Measurements from ENCODE around the gene POMP.

The POMP gene, protein sequence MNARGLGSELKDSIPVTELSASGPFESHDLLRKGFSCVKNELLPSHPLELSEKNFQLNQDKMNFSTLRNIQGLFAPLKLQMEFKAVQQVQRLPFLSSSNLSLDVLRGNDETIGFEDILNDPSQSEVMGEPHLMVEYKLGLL

DNA sequence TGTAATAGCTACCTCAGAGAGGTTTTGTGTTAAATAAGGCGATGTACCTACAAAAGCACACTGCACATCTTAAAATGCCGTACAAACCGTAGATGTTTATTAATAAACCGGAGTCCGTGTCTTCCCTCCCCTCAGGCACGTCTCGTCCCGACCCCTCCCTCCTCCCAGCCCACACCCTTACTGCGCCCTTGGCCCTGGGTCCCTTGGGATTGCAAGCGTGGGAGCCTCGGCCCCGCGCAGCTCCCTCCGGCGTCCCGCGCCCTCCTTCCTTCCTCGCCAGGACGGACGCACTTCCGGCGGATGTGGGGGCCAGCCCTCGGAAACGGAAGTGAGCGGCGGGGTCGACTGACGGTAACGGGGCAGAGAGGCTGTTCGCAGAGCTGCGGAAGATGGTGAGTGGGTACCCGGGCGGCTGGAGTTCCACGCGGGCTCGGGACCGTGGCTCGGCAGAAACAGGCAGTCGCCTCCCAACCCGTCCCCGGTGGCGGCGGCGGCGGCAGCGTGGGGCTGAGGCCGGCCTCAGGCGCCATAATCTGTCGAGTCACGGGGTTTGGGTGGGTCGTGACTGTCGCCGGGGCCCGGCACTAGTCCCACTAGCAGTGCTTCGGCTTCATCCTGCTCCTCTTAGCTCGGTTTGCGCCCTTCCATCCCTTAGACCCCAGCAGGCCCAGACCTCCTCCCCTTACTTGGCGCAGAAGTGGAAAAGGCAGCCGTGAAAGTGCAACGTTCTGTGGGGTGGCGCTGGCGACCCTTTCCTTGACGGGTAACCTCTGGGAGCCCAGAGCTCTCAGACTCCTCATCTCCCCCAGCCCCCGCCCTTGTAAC, at the start of gene POMP:
TSS of gene POMP (plus strand) at position 335 of the 825 bp plus-strand sequence. CDS start at position 390, 55 bp downstream.
- DNase-seq (ENCODE audit: low spot score): peak; percentile 90
- TF ChIP-seq, protein P1, sequence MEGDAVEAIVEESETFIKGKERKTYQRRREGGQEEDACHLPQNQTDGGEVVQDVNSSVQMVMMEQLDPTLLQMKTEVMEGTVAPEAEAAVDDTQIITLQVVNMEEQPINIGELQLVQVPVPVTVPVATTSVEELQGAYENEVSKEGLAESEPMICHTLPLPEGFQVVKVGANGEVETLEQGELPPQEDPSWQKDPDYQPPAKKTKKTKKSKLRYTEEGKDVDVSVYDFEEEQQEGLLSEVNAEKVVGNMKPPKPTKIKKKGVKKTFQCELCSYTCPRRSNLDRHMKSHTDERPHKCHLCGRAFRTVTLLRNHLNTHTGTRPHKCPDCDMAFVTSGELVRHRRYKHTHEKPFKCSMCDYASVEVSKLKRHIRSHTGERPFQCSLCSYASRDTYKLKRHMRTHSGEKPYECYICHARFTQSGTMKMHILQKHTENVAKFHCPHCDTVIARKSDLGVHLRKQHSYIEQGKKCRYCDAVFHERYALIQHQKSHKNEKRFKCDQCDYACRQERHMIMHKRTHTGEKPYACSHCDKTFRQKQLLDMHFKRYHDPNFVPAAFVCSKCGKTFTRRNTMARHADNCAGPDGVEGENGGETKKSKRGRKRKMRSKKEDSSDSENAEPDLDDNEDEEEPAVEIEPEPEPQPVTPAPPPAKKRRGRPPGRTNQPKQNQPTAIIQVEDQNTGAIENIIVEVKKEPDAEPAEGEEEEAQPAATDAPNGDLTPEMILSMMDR (IDR thresholded peaks at IDR 0.05; ENCODE audit: extremely low read depth, missing control alignments): no peak

DNA sequence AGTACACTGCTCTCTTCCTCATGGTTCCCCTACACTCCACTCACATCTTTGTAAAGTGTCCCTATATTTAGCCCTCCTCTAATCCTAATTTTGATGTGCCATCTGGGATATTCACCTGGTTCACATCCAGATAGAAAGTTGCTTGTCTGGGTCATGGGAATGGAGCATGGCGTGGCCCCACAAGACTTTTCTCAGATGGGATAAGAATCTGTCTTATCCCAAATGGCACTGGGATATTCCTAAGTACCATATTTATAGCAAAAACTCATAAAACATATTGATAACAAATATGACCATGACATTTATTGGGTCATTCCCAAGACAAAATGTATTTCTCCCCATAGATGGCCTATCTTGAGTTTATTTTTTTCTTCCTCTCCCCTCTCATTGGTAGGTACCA, 49.5 kb upstream of the POMP start:
- no peak for DNase-seq (ENCODE audit: low spot score)
- TF ChIP-seq, protein P1 (IDR thresholded peaks at IDR 0.05; ENCODE audit: extremely low read depth, missing control alignments): no peak

DNA sequence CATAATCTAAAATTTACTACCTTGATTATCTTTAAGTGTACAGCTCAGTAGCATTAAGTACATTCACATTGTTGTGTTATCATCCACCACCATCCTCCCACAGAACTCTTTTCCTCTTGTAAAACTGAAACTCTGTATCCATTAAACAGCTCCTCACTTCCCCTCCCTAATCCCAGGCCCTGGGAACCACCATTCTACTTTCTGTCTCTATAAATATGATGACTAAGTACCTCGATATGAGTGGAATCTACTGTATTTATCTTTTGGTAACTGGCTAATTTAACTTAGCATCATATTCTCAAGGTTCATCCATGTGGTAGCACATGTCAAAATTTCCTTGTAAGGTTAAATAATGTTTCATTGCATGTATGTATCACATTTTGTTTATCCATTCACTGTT, 49.0 kb upstream of the POMP start:
- TF ChIP-seq, protein P1 (IDR thresholded peaks at IDR 0.05; ENCODE audit: extremely low read depth, missing control alignments): no peak
- DNase-seq (ENCODE audit: low spot score): no peak

DNA sequence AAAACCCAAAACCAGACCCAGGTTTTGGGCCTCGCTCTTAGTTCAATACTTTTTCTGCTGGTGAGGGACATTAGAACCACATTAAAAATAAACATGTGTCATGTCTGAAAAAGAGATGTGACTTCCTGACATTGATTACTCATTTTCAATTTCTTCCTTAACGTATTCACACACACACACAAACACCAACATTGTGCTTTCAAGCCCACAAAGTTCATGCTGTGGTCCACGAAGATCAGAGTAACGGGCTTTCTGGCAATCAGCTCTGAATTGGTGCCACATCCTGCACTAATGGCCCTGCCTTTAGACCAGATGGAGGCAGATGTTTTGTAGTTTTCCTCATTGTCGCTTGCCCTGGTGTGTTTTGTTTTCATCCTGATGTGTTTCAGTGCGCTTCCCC, 47.9 kb upstream of the POMP start:
- TF ChIP-seq, protein P1 (IDR thresholded peaks at IDR 0.05; ENCODE audit: extremely low read depth, missing control alignments): no peak
- no peak for DNase-seq (ENCODE audit: low spot score)

DNA sequence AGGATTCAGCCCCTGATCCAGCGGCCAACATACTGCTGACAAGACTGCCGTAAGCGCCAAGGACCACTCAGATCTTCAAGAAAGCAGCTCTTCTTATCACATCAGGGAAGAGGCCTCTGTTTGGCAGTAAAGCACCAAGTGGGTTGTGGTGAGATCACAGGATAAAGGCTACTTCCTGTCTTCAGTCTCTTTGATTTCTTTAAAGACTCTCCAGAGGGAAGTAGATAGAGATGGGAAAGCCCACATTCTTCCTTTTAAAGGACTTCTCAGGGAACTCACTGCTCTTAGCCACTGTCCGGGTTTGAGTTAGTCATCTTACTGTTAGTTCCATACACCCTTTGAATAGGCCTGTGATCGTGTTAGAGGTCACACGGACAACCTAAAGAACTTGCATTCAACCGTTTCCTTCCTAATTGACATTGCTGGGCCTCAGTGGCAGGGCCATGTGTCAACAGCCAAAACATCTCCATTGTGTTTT, 47.2 kb upstream of the POMP start:
- DNase-seq (ENCODE audit: low spot score): no peak
- TF ChIP-seq, protein P1 (IDR thresholded peaks at IDR 0.05; ENCODE audit: extremely low read depth, missing control alignments): no peak

DNA sequence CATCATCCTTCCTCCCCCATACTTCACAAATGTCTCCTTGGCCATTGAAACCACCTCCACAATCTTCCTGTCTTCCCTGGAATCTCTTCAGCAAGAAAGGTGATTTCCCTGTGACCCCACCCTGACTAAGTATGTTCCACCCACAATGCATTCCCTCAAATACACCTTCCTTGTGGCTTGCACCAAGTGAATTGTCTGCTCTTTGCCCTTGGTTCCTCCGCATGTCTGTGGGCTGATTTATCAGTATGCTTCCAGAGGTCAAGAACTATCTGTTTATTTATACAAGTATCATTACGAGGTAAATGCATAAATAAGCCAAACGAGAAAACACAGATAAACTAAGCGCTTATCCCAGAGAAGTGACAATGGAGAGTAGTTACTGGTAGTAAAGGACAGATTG, 45.4 kb upstream of the POMP start:
- TF ChIP-seq, protein P1 (IDR thresholded peaks at IDR 0.05; ENCODE audit: extremely low read depth, missing control alignments): no peak
- no peak for DNase-seq (ENCODE audit: low spot score)

DNA sequence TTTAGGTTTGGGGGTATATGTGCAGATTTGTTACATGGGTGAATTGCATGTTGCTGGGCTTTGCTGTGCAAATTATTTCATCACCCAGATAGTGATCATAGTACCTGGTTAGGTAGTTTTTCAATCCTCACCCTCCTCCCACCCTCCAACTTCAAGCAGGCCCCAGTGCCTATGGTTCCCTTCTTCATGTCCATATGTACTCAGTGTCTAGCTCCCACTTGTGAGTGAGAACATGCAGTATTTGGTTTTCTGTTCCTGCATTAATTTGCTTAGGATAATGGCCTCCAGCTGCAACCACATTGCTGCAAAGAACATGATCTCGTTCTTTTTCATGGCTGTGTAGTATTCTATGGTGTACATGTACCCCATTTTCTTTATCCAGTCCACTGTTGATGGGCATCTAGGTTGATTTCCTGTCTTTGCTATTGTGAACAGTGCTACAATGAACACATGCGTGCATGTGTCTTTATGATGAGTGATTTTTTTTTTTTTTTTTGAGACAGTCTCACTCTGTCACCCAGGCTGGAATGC, 42.9 kb upstream of the POMP start:
- DNase-seq (ENCODE audit: low spot score): no peak
- TF ChIP-seq, protein P1 (IDR thresholded peaks at IDR 0.05; ENCODE audit: extremely low read depth, missing control alignments): no peak
